GM12872 (cell line): Measurements from ENCODE around the gene ALDH7A1.

Experiments
- CTCF ChIP-seq: IDR thresholded peaks from 3 replicates; pipeline ENCODE4 v1.5.1; 2011; ENCODE audit warnings: low read depth, mild to moderate bottlenecking, low read length, moderate library complexity; ENCODE audit not compliant: insufficient read depth

Gene ALDH7A1

GRCh38 chr5:126587551-126588390, 7.2 kb downstream of the ALDH7A1 start:
- no peak for TF ChIP-seq CTCF

GRCh38 chr5:126583761-126584160, 11.3 kb downstream of the ALDH7A1 start:
- no peak for TF ChIP-seq CTCF

GRCh38 chr5:126579716-126580115, 15.3 kb downstream of the ALDH7A1 start:
- no peak for TF ChIP-seq CTCF

- TF ChIP-seq CTCF: no peak
Observed at GRCh38 chr5:126577415-126577814, 17.6 kb downstream of the ALDH7A1 start.

GRCh38 chr5:126576974-126577373, 18.0 kb downstream of the ALDH7A1 start:
- no peak for TF ChIP-seq CTCF

GRCh38 chr5:126575644-126576043, 19.4 kb downstream of the ALDH7A1 start:
- no peak for TF ChIP-seq CTCF

GRCh38 chr5:126568206-126568755, 26.7 kb downstream of the ALDH7A1 start:
- no peak for TF ChIP-seq CTCF
